ENCODE measurements around the gene USP48.
A peak's percentile ranks its signal among the peaks of the same experiment; 100 is the strongest.

The USP48 gene

GRCh38 chr1:21668232-21668950 is 114.6 kb downstream of the USP48 start:
- no peak for DNase-seq (ENCODE audit: low spot score)

GRCh38 chr1:21667348-21668231 is 115.4 kb downstream of the USP48 start:
- DNase-seq (ENCODE audit: low spot score) = no peak

- DNase-seq (ENCODE audit: low spot score) = no peak
Measured at GRCh38 chr1:21666576-21667320, 116.2 kb downstream of the USP48 start.

- DNase-seq (ENCODE audit: low spot score) = no peak
Measured at GRCh38 chr1:21665711-21666575, 117.0 kb downstream of the USP48 start.

GRCh38 chr1:21664806-21665588 is 118.0 kb downstream of the USP48 start:
- no peak for DNase-seq (ENCODE audit: low spot score)

GRCh38 chr1:21663951-21664805 is 118.8 kb downstream of the USP48 start:
- DNase-seq (ENCODE audit: low spot score) = no peak

GRCh38 chr1:21663248-21663950 is 119.5 kb downstream of the USP48 start:
- no peak for DNase-seq (ENCODE audit: low spot score)

- DNase-seq (ENCODE audit: low spot score) = no peak
Measured at GRCh38 chr1:21662426-21663247, 120.3 kb downstream of the USP48 start.

GRCh38 chr1:21661886-21662285 is 121.1 kb downstream of the USP48 start:
- no peak for DNase-seq (ENCODE audit: low spot score)

- no peak for DNase-seq (ENCODE audit: low spot score)
Measured at GRCh38 chr1:21659924-21660326, 123.0 kb downstream of the USP48 start.

- DNase-seq (ENCODE audit: low spot score) = peak; percentile 94
Measured at GRCh38 chr1:21659099-21659923, 123.6 kb downstream of the USP48 start.

- no peak for DNase-seq (ENCODE audit: low spot score)
Measured at GRCh38 chr1:21657456-21658190, 125.3 kb downstream of the USP48 start.

- DNase-seq (ENCODE audit: low spot score) = peak; percentile 66
Measured at GRCh38 chr1:21655748-21656147, 127.2 kb downstream of the USP48 start.

- no peak for DNase-seq (ENCODE audit: low spot score)
Measured at GRCh38 chr1:21655259-21655658, 127.7 kb downstream of the USP48 start.

- DNase-seq (ENCODE audit: low spot score) = no peak
Measured at GRCh38 chr1:21654209-21654608, 128.7 kb downstream of the USP48 start.

GRCh38 chr1:21653744-21654100 is 129.2 kb downstream of the USP48 start:
- DNase-seq (ENCODE audit: low spot score) = no peak

All from HuH-7.5 (cell line).